HepG2 (cell line): Measurements from ENCODE around the gene VPS52. TPM values are rescaled to one million over a fixed set of nuclear protein-coding genes. Genes with fewer than 3 reads are reported as not detected.

Source experiments
- AGO1 ChIP-seq: fragments of 200-400 bp; formaldehyde crosslinking; IDR thresholded peaks from 2 replicates; pipeline ENCODE4 v1.6.1; 2017; ENCODE audit warnings: mild to moderate bottlenecking, low read depth, low read length, moderate library complexity; ENCODE audit not compliant: poor library complexity, severe bottlenecking
- FOSL2 ChIP-seq: sonication (generic); formaldehyde crosslinking; IDR thresholded peaks from 2 replicates; pipeline ENCODE4 v1.4.0; 2020; ENCODE audit warnings: missing genetic modification reagents
- HMGA1 ChIP-seq: sonication (generic); formaldehyde crosslinking; conservative IDR thresholded peaks from 2 replicates; pipeline ENCODE4 v1.4.0; 2020; ENCODE audit warnings: missing genetic modification reagents
- KDM5B ChIP-seq: sonication (generic); formaldehyde crosslinking; IDR thresholded peaks from 2 replicates; pipeline ENCODE4 v1.4.0; 2020; ENCODE audit warnings: missing genetic modification reagents, mild to moderate bottlenecking, borderline replicate concordance
- KLF11 ChIP-seq: IDR thresholded peaks from 2 replicates; pipeline ENCODE4 v1.6.1; 2016; ENCODE audit warnings: missing compliant biosample characterization
- KLF13 ChIP-seq: sonication (generic); formaldehyde crosslinking; IDR thresholded peaks from 2 replicates; pipeline ENCODE4 v1.4.0; 2020; ENCODE audit warnings: mild to moderate bottlenecking, missing genetic modification reagents
- NFYC ChIP-seq: IDR thresholded peaks from 2 replicates; pipeline ENCODE4 v1.6.1; 2016; ENCODE audit warnings: missing genetic modification reagents, missing compliant biosample characterization
- PAX8 ChIP-seq: sonication (generic); formaldehyde crosslinking; IDR thresholded peaks from 2 replicates; pipeline ENCODE4 v1.8.0; 2022; ENCODE audit warnings: mild to moderate bottlenecking, missing genetic modification reagents, borderline replicate concordance
- RFXAP ChIP-seq: sonication (generic); formaldehyde crosslinking; IDR thresholded peaks from 2 replicates; pipeline ENCODE4 v1.4.0; 2020; ENCODE audit warnings: missing genetic modification reagents, borderline replicate concordance
- SOX5 ChIP-seq: IDR thresholded peaks from 2 replicates; pipeline ENCODE4 v1.6.1; 2016; ENCODE audit warnings: borderline replicate concordance
- TBP ChIP-seq: sonication (generic); formaldehyde crosslinking; IDR thresholded peaks from 2 replicates; pipeline ENCODE4 v1.5.0; 2020; ENCODE audit warnings: missing genetic modification reagents
- WIZ ChIP-seq: sonication (generic); formaldehyde crosslinking; IDR thresholded peaks from 2 replicates; pipeline ENCODE4 v1.5.1; 2020; ENCODE audit warnings: mild to moderate bottlenecking, missing genetic modification reagents
- ZBTB42 ChIP-seq: sonication (generic); formaldehyde crosslinking; IDR thresholded peaks from 2 replicates; pipeline ENCODE4 v1.5.0; 2020; ENCODE audit warnings: mild to moderate bottlenecking, missing genetic modification reagents
- ZMYM3 ChIP-seq: sonication (generic); formaldehyde crosslinking; IDR thresholded peaks from 2 replicates; pipeline ENCODE4 v1.5.1; 2020; ENCODE audit warnings: mild to moderate bottlenecking, missing genetic modification reagents
- ZNF143 ChIP-seq: sonication (generic); formaldehyde crosslinking; IDR thresholded peaks from 2 replicates; pipeline ENCODE4 v1.4.0; 2020; ENCODE audit warnings: missing genetic modification reagents
- ZNF260 ChIP-seq: sonication (generic); formaldehyde crosslinking; IDR thresholded peaks from 2 replicates; pipeline ENCODE4 v1.4.0; 2020; ENCODE audit warnings: missing genetic modification reagents, low read depth, mild to moderate bottlenecking, borderline replicate concordance
- ZNF562 ChIP-seq: sonication (generic); formaldehyde crosslinking; IDR thresholded peaks from 2 replicates; pipeline ENCODE4 v1.8.0; 2022; ENCODE audit warnings: missing genetic modification reagents, borderline replicate concordance
- ZNF563 ChIP-seq: sonication (generic); formaldehyde crosslinking; IDR thresholded peaks from 2 replicates; pipeline ENCODE4 v1.8.0; 2022; ENCODE audit warnings: mild to moderate bottlenecking, moderate library complexity, missing genetic modification reagents
- ZNF724P ChIP-seq: sonication (generic); formaldehyde crosslinking; IDR thresholded peaks from 2 replicates; pipeline ENCODE4 v1.8.0; 2022; ENCODE audit warnings: missing genetic modification reagents, borderline replicate concordance
- ZNF746 ChIP-seq: sonication (generic); formaldehyde crosslinking; IDR thresholded peaks from 2 replicates; pipeline ENCODE4 v1.8.0; 2022; ENCODE audit warnings: mild to moderate bottlenecking, missing genetic modification reagents
- ZNF792 ChIP-seq: IDR thresholded peaks from 2 replicates; pipeline ENCODE4 v1.6.1; 2016
- polyA plus RNA-seq, 8 experiments: library from polyadenylated mRNA; depleted of rRNA in 3 of 8; stranded (reverse) in 7 of 8; unstranded in 1 of 8; fragments of >200 nt; fragmentation: Illumina TruSeq in 4 of 8; extraction: Trizol in 4 of 8; gene quantifications; 2 replicates each; pipeline versions ENCODE4 v1.2.1 to v1.2.3, GENCODE V29; 2011 to 2016; ENCODE audit warnings: low read depth in 4 of 8, missing spikeins in 1 of 8, mixed read lengths in 1 of 8; ENCODE audit not compliant: insufficient read depth in 1 of 8
- total RNA-seq, 5 experiments: library from RNA; depleted of rRNA; stranded (reverse); fragments of >200 nt; fragmentation: Illumina TruSeq; extraction: Trizol; gene quantifications; 2 replicates each; pipeline ENCODE4 v1.2.3, GENCODE V29; 2016; ENCODE audit warnings: low read depth in 1 of 5
- TF ChIP-seq, protein P1 (sequence below): sonication (generic); formaldehyde crosslinking; IDR thresholded peaks from 2 replicates; pipeline ENCODE4 v1.8.1; 2023; ENCODE audit warnings: missing genetic modification reagents, mild to moderate bottlenecking, borderline replicate concordance
- TF ChIP-seq, protein P2 (sequence below): sonication (generic); formaldehyde crosslinking; conservative IDR thresholded peaks from 2 replicates; pipeline ENCODE4 v1.4.0; 2020; ENCODE audit warnings: missing genetic modification reagents
- TF ChIP-seq, protein P3 (sequence below): sonication (generic); formaldehyde crosslinking; IDR thresholded peaks from 2 replicates; pipeline ENCODE4 v1.5.0; 2020; ENCODE audit warnings: mild to moderate bottlenecking, missing genetic modification reagents
- TF ChIP-seq, protein P4 (sequence below): sonication (generic); formaldehyde crosslinking; IDR thresholded peaks from 2 replicates; pipeline ENCODE4 v1.5.0; 2020; ENCODE audit warnings: mild to moderate bottlenecking, missing genetic modification reagents
- TF ChIP-seq, protein P5 (sequence below): sonication (generic); formaldehyde crosslinking; IDR thresholded peaks from 2 replicates; pipeline ENCODE4 v1.5.0; 2020; ENCODE audit warnings: missing genetic modification reagents

The VPS52 gene
- total and polyA plus RNA-seq, 2 of the 13 experiments (the other 11 are each of a cell fraction or from before 2014, with no cell fraction given): 48.9 to 85.5 TPM

DNA sequence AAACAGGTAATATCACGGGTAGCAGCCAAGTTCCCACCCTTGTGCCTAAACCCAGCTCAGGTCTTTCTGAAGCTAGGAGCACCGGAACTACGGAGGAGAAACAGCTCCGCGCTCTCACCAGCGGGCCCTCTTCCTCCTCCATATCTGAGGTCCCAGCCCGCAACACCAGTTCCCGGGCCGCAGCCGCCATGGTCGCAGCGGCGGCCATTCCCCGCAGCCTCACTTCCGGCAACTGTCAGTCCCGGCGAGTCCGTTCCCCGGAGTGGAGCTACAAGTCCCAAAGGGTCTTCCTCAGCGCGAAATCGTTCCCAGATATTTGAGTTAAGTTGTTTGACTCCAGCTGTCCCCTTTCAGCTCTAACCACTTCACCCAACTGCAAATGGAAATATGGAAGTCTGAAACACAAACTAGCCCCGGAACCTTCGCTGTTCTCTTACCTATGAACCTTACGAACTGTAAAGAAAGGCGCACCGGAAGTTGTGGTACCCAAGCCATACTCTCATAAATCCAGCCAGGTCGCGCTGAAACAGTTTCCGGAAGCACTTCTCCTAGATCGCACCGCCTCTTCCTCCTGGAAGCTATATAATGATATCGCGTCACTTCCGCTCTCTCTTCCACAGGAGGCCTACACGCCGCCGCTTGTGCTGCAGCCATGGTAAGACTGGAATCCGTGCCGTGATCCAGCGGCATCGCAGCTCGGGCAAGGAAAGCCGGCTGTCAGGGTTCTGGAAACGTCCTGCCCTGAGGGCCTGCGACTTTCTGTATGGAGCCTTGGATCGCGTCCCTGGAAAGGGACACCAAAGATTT is at the start of gene VPS52, which contains the start of gene RPS18 (continued):
- TF ChIP-seq WIZ (CRISPR knock-in tag) (no peak; the same call in 1 of the 2 replicates), RFXAP (CRISPR knock-in tag) (peak; percentile 81; the same call in 1 of the 2 replicates), ZBTB42 (0 out of 2 replicates have a peak, but pooled peaks have one; percentile 46), ZNF563 (CRISPR knock-in tag) (peak; percentile 89), ZNF724P (CRISPR knock-in tag) (peak; percentile 46; the same call in 1 of the 2 replicates), TBP (CRISPR knock-in tag) (no peak), ZNF562 (CRISPR knock-in tag) (no peak), ZMYM3 (CRISPR knock-in tag) (peak; percentile 78), ZNF143 (CRISPR knock-in tag) (peak; percentile 79), NFYC (CRISPR knock-in tag) (peak; percentile 47; the same call in 1 of the 2 replicates), KDM5B (CRISPR knock-in tag) (peak; percentile 85; the same call in 1 of the 2 replicates), ZNF792 (CRISPR knock-in tag) (peak; percentile 84; the same call in 1 of the 2 replicates), KLF13 (CRISPR knock-in tag) (no peak), HMGA1 (no peak), SOX5 (peak; percentile 44), PAX8 (CRISPR knock-in tag) (peak; percentile 87; the same call in 1 of the 2 replicates), FOSL2 (peak; percentile 69; the same call in 1 of the 2 replicates), ZNF260 (CRISPR knock-in tag) (no peak), ZNF746 (peak; percentile 59; the same call in 1 of the 2 replicates), AGO1 (peak; percentile 70), KLF11 (peak; percentile 90)
- TF ChIP-seq, protein P1, sequence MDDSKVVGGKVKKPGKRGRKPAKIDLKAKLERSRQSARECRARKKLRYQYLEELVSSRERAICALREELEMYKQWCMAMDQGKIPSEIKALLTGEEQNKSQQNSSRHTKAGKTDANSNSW (CRISPR knock-in tag): no peak
- TF ChIP-seq, protein P2, sequence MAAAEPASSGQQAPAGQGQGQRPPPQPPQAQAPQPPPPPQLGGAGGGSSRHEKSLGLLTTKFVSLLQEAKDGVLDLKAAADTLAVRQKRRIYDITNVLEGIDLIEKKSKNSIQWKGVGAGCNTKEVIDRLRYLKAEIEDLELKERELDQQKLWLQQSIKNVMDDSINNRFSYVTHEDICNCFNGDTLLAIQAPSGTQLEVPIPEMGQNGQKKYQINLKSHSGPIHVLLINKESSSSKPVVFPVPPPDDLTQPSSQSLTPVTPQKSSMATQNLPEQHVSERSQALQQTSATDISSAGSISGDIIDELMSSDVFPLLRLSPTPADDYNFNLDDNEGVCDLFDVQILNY (CRISPR knock-in tag): no peak; the same call in 1 of the 2 replicates
- TF ChIP-seq, protein P3, sequence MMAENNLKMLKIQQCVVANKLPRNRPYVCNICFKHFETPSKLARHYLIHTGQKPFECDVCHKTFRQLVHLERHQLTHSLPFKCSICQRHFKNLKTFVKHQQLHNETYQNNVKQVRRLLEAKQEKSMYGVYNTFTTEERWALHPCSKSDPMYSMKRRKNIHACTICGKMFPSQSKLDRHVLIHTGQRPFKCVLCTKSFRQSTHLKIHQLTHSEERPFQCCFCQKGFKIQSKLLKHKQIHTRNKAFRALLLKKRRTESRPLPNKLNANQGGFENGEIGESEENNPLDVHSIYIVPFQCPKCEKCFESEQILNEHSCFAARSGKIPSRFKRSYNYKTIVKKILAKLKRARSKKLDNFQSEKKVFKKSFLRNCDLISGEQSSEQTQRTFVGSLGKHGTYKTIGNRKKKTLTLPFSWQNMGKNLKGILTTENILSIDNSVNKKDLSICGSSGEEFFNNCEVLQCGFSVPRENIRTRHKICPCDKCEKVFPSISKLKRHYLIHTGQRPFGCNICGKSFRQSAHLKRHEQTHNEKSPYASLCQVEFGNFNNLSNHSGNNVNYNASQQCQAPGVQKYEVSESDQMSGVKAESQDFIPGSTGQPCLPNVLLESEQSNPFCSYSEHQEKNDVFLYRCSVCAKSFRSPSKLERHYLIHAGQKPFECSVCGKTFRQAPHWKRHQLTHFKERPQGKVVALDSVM (CRISPR knock-in tag): peak; percentile 43; the same call in 1 of the 2 replicates
- TF ChIP-seq, protein P4, sequence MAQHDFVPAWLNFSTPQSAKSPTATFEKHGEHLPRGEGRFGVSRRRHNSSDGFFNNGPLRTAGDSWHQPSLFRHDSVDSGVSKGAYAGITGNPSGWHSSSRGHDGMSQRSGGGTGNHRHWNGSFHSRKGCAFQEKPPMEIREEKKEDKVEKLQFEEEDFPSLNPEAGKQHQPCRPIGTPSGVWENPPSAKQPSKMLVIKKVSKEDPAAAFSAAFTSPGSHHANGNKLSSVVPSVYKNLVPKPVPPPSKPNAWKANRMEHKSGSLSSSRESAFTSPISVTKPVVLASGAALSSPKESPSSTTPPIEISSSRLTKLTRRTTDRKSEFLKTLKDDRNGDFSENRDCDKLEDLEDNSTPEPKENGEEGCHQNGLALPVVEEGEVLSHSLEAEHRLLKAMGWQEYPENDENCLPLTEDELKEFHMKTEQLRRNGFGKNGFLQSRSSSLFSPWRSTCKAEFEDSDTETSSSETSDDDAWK (CRISPR knock-in tag): no peak
- TF ChIP-seq, protein P5, sequence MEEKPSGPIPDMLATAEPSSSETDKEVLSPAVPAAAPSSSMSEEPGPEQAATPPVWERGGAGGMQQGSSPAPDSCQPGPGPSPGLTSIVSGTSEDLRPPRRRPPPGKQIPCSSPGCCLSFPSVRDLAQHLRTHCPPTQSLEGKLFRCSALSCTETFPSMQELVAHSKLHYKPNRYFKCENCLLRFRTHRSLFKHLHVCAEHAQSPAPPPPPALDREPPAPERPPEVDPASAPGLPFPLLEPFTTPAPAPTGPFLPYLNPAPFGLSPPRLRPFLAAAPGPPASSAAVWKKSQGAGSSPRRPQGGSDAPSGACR: peak; percentile 16; the same call in 1 of the 2 replicates
